ENCODE data around the gene REN. TPM values are rescaled to one million over a fixed set of nuclear protein-coding genes. Genes with fewer than 3 reads are reported as not detected.

Gene REN
- total RNA-seq, 1 experiment from 2014 or later = not detected

- Histone ChIP-seq H2BK120ac (ENCODE audit: low read depth, low read length, poor library complexity, severe bottlenecking) (no peak overlapping the region), H4K91ac (ENCODE audit: insufficient read length, low read depth, low read length) (no peak overlapping the region), H2BK5ac (ENCODE audit: insufficient read length, low read length) (no peak overlapping the region), H3K4me1 (ENCODE audit: insufficient read depth, low read length) (no peaks in the 10 kb centered on the region), H3K4ac (ENCODE audit: low read depth, low read length) (no peak overlapping the region), H3K4me2 (ENCODE audit: insufficient read depth, insufficient read length, low read length) (no peak overlapping the region), H3K23ac (ENCODE audit: insufficient read length, low read depth, low read length) (no peak overlapping the region), H3K27me3 (ENCODE audit: insufficient read depth, low read length) (no peaks in the 10 kb centered on the region), H3K9me3 (ENCODE audit: control insufficient read depth, low read depth, low read length) (no peaks in the 10 kb centered on the region), H3K79me1 (ENCODE audit: insufficient read depth, low read depth, low read length, poor library complexity, severe bottlenecking) (no peaks in the 10 kb centered on the region), H3K79me2 (ENCODE audit: insufficient read depth, low read length) (no peaks in the 10 kb centered on the region), H2BK12ac (ENCODE audit: insufficient read length, low read depth, low read length) (no peak overlapping the region), H2BK20ac (ENCODE audit: low read depth, low read length, poor library complexity, severe bottlenecking) (no peak overlapping the region), H3K23me2 (ENCODE audit: insufficient read length, low read depth, low read length, poor library complexity, severe bottlenecking) (no peaks in the 10 kb centered on the region), H3K27ac (ENCODE audit: insufficient read length, low read depth, low read length) (no peak overlapping the region), H2AK5ac (ENCODE audit: insufficient read length, low read length) (no peak overlapping the region), H4K20me1 (ENCODE audit: control insufficient read depth, insufficient read depth, insufficient read length) (no peaks in the 10 kb centered on the region), H3K9ac (ENCODE audit: extremely low read depth, insufficient read length, low read length) (no peak overlapping the region), H4K5ac (ENCODE audit: insufficient read length, low read depth, low read length) (no peak overlapping the region), H3K56ac (ENCODE audit: insufficient read length, low read depth, low read length) (no peak overlapping the region), H3T11ph (ENCODE audit: low read length) (no peak overlapping the region), H3K14ac (ENCODE audit: insufficient read depth, low read length) (no peak overlapping the region), H4K8ac (replicated peaks; ENCODE audit: insufficient read length, low read depth, low read length) (no peak overlapping the region), H3K18ac (ENCODE audit: insufficient read length, low read depth, low read length) (no peak overlapping the region), H2AFZ (ENCODE audit: low read length) (no peak overlapping the region), H2BK15ac (ENCODE audit: low read depth, low read length) (no peak overlapping the region)
- H3K27ac Mint-ChIP-seq = no peak overlapping the region
- no CpG with 5 or more reads among the region's 4 CpGs for WGBS (ENCODE audit: extremely low coverage, insufficient read length, low lambda C conversion rate)
- peaks cover 34% of the 10 kb centered on the region for H3K27me3 Mint-ChIP-seq (ENCODE audit: low read depth)
- H3K36me3 Mint-ChIP-seq (ENCODE audit: insufficient read depth in 1 of 3, low read depth in 3 of 3) = peaks cover 0 to 4% (median 0%) of the 10 kb centered on the region in 3 experiments; a peak in 2 of 7 replicates
- H3K9me3 Mint-ChIP-seq = peaks cover 4 to 19% of the 10 kb centered on the region in 2 experiments; a peak in 3 of 5 replicates
- no peak overlapping the region for H3K4me3 Mint-ChIP-seq
- TF ChIP-seq, protein P1, sequence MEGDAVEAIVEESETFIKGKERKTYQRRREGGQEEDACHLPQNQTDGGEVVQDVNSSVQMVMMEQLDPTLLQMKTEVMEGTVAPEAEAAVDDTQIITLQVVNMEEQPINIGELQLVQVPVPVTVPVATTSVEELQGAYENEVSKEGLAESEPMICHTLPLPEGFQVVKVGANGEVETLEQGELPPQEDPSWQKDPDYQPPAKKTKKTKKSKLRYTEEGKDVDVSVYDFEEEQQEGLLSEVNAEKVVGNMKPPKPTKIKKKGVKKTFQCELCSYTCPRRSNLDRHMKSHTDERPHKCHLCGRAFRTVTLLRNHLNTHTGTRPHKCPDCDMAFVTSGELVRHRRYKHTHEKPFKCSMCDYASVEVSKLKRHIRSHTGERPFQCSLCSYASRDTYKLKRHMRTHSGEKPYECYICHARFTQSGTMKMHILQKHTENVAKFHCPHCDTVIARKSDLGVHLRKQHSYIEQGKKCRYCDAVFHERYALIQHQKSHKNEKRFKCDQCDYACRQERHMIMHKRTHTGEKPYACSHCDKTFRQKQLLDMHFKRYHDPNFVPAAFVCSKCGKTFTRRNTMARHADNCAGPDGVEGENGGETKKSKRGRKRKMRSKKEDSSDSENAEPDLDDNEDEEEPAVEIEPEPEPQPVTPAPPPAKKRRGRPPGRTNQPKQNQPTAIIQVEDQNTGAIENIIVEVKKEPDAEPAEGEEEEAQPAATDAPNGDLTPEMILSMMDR (conservative IDR thresholded peaks at IDR 0.05) = no peak
- H3K4me1 Mint-ChIP-seq = no peaks in the 10 kb centered on the region
- DNase-seq = no peak
Measured at GRCh38 chr1:204177133-204177532, 11.0 kb upstream of the REN start.

Data from H9 (cell line).